BLaER1 treated with 17β-estradiol and CSF1 and Interleukin-3, amounts not matched to agents 10 nM and 100 nM (cell line): ENCODE measurements around the gene PDIA4.
"Not testable (repeated sequence)": the region's sequence is repeated elsewhere in the genome, so short reads cannot be mapped to it uniquely, and the experiment has no call there.

ENCODE experiments used
- H3K27ac ChIP-seq, 11 experiments: shearing (Covaris generic); formaldehyde crosslinking; 2 replicates each; pipeline ENCODE4 v1.8.1; 2022
- H3K27me3 ChIP-seq, 11 experiments: shearing (Covaris generic); formaldehyde crosslinking; 2 replicates each; pipeline ENCODE4 v1.8.1; 2022
- H3K36me3 ChIP-seq, 11 experiments: shearing (Covaris generic); formaldehyde crosslinking; 2 replicates each; pipeline ENCODE4 v1.8.1; 2022
- H3K4me1 ChIP-seq, 10 experiments: shearing (Covaris generic); formaldehyde crosslinking; 2 replicates each; pipeline ENCODE4 v1.8.1; 2022
- H3K4me2 ChIP-seq, 11 experiments: shearing (Covaris generic); formaldehyde crosslinking; 2 replicates each; pipeline ENCODE4 v1.8.1; 2022
- H3K4me3 ChIP-seq, 10 experiments: shearing (Covaris generic); formaldehyde crosslinking; 2 replicates each; pipeline ENCODE4 v1.8.1; 2022
- H3K9ac ChIP-seq, 11 experiments: shearing (Covaris generic); formaldehyde crosslinking; 2 replicates each; pipeline ENCODE4 v1.8.1; 2022
- H3K9me3 ChIP-seq, 11 experiments: shearing (Covaris generic); formaldehyde crosslinking; replicated peaks in 1 of 11; 2 replicates each; pipeline ENCODE4 v1.8.1; 2022
- H4K20me1 ChIP-seq, 11 experiments: shearing (Covaris generic); formaldehyde crosslinking; 2 replicates each; pipeline ENCODE4 v1.8.1; 2022
- Cebpa-rat ChIP-seq, 11 experiments: shearing (Covaris generic); IDR thresholded peaks; 2 replicates each; pipeline ENCODE4 v1.8.1; 2022

Gene PDIA4

DNA sequence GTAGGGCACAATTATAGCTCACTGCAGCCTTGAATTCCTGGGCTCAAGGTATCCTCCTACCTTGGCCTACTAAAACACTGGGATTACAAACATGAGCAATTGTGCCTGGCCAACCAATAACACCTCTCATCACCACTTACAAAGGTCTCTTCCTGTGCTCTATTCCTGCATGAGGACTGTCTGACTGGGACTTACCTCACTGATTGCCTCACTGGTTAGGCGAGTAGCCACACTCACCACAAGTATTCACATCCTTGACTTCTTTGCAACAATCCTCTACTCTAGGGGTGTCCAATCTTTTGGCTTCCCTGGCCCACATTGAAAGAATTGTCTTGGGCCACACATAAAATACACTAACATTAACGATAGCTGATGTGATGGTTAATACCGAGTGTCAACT, 22.6 kb upstream of the PDIA4 start:
- TF ChIP-seq Cebpa-rat (IDR thresholded peaks at IDR 0.05), result no peak
- H3K4me2 ChIP-seq, result no peak overlapping the region
- H3K9ac ChIP-seq, result no peak overlapping the region
- H4K20me1 ChIP-seq, result no peaks in the 10 kb centered on the region
- H3K9me3 ChIP-seq, result peaks cover 0 to 7% (median 0%) of the 10 kb centered on the region in 11 experiments; a peak in 4 of 22 replicates
- no peak overlapping the region for H3K27ac ChIP-seq
- no peak overlapping the region for H3K4me3 ChIP-seq
- H3K36me3 ChIP-seq, result no peaks in the 10 kb centered on the region
- peaks cover 0 to 18% (median 4%) of the 10 kb centered on the region in 10 experiments; a peak in 10 of 20 replicates for H3K4me1 ChIP-seq
- no peaks in the 10 kb centered on the region for H3K27me3 ChIP-seq

DNA sequence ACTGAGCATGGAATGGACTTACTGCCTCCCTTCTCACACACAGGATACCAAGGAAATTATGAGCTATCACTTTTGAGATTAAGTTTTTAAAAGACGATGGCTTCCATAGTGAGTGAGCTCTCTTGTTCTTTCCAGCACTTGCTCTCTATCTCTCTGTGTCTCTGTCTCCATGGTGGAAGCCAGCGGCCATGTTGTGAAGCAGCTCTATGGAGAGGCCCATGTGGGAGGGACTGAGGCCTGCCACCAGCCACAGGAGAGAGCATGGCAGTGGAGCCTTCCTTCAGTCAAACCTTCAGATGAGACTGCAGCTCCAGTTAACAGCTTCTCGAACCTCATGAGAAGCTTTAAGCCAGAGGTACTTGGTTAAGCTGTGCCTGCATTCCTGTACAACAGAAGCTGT, 20.5 kb upstream of the PDIA4 start:
- H3K36me3 ChIP-seq, result no peaks in the 10 kb centered on the region
- H3K27ac ChIP-seq, result no peak overlapping the region
- no peak overlapping the region for H3K9ac ChIP-seq
- no peak overlapping the region for H3K4me3 ChIP-seq
- H3K4me1 ChIP-seq, result peaks cover 0 to 29% (median 4%) of the 10 kb centered on the region in 10 experiments; a peak in 10 of 20 replicates
- no peaks in the 10 kb centered on the region for H4K20me1 ChIP-seq
- no peak for TF ChIP-seq Cebpa-rat (IDR thresholded peaks at IDR 0.05)
- H3K27me3 ChIP-seq, result no peaks in the 10 kb centered on the region
- H3K9me3 ChIP-seq, result peaks cover 0 to 7% (median 0%) of the 10 kb centered on the region in 11 experiments; a peak in 2 of 22 replicates
- no peak overlapping the region for H3K4me2 ChIP-seq

DNA sequence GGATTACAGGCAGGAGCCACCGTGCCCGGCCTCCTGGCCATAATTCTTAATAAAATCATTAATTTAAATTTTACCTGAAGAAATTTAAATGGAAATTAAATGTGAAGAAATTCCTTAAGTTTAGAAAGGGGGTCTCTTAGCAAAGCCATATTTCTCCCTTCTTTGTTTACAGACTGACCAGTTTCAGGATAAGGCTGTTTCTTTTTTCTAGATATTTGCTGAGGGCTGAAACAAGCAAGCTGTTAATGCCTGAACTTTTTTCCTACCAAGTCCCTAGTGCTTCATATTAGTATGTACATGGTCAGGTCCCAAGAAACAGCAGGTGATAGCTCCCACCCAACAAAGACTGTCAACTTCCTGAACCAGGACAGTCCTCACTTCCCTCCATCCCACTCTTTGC, 18.1 kb upstream of the PDIA4 start:
- H3K36me3 ChIP-seq, result no peaks in the 10 kb centered on the region
- H3K9ac ChIP-seq, result peak overlapping the region in 1 of 11 experiments; percentile 5; a peak in 1 of 22 replicates
- H3K4me3 ChIP-seq, result no peak overlapping the region
- peak overlapping the region in 3 of 11 experiments; percentile 37 to 38 (median 37); a peak in 4 of 22 replicates for H3K27ac ChIP-seq
- H3K9me3 ChIP-seq, result peaks cover 0 to 7% (median 0%) of the 10 kb centered on the region in 11 experiments; a peak in 2 of 22 replicates
- H3K27me3 ChIP-seq, result no peaks in the 10 kb centered on the region
- H3K4me2 ChIP-seq, result peak overlapping the region in 5 of 11 experiments; percentile 37 to 83 (median 54); a peak in 9 of 22 replicates
- TF ChIP-seq Cebpa-rat (IDR thresholded peaks at IDR 0.05), result no peak
- peaks cover 0 to 29% (median 4%) of the 10 kb centered on the region in 10 experiments; a peak in 10 of 20 replicates for H3K4me1 ChIP-seq
- no peaks in the 10 kb centered on the region for H4K20me1 ChIP-seq

DNA sequence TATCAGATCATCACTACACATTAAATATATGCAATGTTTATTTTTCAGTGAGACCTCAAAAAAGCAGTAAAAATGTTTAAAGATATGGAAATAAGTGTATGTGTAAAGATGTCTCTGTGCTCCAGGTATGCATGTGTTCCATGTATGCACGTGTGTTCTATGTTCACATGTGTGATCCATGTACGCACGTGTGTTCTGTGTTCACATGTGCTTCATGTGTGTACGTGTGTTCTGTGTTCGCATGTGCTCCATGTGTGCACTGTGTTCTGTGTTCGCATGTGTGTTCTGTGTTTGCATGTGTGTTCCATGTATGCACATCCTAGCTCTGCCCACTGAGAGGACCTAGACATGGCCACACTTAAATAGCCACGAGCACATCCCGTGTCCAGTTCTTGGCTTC, 15.6 kb upstream of the PDIA4 start:
- no peaks in the 10 kb centered on the region for H3K36me3 ChIP-seq
- no peak overlapping the region for H3K9ac ChIP-seq
- H3K9me3 ChIP-seq, result peaks cover 0 to 5% (median 0%) of the 10 kb centered on the region in 11 experiments; a peak in 5 of 22 replicates
- no peak overlapping the region for H3K4me2 ChIP-seq
- H3K27me3 ChIP-seq, result no peaks in the 10 kb centered on the region
- no peak for TF ChIP-seq Cebpa-rat (IDR thresholded peaks at IDR 0.05)
- no peaks in the 10 kb centered on the region for H4K20me1 ChIP-seq
- peaks cover 0 to 29% (median 4%) of the 10 kb centered on the region in 10 experiments; a peak in 10 of 20 replicates for H3K4me1 ChIP-seq
- no peak overlapping the region for H3K4me3 ChIP-seq
- H3K27ac ChIP-seq, result no peak overlapping the region

DNA sequence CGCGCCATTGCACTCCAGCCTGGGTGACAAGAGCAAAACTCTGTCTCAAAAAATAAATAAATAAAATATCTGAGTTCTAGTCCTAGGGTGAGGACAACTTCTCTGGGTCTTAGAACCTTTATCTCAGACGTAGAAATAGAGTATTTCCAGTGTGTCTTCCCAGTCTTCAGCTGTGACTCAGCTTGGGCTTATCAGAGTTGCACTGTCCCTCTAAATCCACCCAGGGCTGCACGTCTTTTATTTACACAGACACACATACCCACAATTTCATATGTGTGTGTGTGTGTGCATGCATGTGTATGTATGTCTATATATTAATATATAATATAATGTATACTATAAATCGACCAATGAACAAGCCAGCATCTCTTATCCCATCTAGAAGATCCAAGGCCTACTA, 13.0 kb upstream of the PDIA4 start:
- no peak overlapping the region for H3K9ac ChIP-seq
- H3K9me3 ChIP-seq, result peaks cover 17 to 25% (median 18%) of the 10 kb centered on the region in 11 experiments
- no peaks in the 10 kb centered on the region for H4K20me1 ChIP-seq
- TF ChIP-seq Cebpa-rat (IDR thresholded peaks at IDR 0.05), result no peak
- H3K27ac ChIP-seq, result no peak overlapping the region
- H3K27me3 ChIP-seq, result no peaks in the 10 kb centered on the region
- H3K4me2 ChIP-seq, result no peak overlapping the region
- H3K4me1 ChIP-seq, result peaks cover 0 to 15% (median 0%) of the 10 kb centered on the region in 10 experiments; a peak in 6 of 20 replicates
- peaks cover 0 to 3% (median 0%) of the 10 kb centered on the region in 11 experiments; a peak in 1 of 22 replicates for H3K36me3 ChIP-seq
- H3K4me3 ChIP-seq, result no peak overlapping the region

DNA sequence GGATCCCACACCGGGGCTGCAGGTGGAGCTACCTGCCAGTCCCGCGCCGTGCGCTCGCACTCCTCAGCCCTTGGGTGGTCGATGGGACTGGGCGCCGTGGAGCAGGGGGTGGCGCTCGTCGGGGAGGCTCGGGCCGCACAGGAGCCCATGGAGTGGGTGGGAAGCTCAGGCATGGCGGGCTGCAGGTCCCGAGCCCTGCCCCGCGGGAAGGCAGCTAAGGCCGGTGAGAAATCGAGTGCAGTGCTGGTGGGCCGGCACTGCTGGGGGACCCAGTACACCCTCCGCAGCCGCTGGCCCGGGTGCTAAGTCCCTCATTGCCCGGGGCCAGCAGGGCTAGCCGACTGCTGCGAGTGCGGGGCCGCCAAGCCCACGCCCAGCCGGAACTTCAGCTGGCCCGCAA, 10.3 kb upstream of the PDIA4 start:
- H3K27me3 ChIP-seq, H3K9ac ChIP-seq, H4K20me1 ChIP-seq, H3K4me1 ChIP-seq, H3K4me3 ChIP-seq, H3K27ac ChIP-seq, H3K4me2 ChIP-seq, H3K36me3 ChIP-seq: not testable (repeated sequence)
- H3K9me3 ChIP-seq, result peaks cover 29 to 36% (median 31%) of the 10 kb centered on the region in 11 experiments

DNA sequence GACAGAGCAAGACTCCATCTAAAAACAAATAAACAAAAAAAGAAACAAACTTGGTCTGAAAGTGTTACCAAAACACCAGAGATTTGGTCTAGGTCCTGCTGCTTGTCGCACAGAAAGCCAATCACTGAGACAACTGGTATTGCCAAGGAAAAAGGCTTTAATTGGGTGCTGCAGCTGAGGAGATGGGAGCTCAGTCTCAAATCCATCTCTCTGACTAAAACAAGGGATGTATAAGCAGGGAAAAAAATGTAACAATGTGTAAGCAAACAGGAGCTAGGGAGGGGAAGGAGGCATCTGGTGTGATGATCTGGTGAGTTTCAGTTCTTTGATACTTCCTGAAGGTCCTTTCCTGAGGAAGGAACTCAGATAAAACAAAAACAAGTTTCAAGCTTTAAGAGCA, 8.4 kb upstream of the PDIA4 start:
- no peaks in the 10 kb centered on the region for H4K20me1 ChIP-seq
- H3K4me2 ChIP-seq, result no peak overlapping the region
- no peaks in the 10 kb centered on the region for H3K4me1 ChIP-seq
- H3K9ac ChIP-seq, result no peak overlapping the region
- no peak overlapping the region for H3K27ac ChIP-seq
- H3K27me3 ChIP-seq, result no peaks in the 10 kb centered on the region
- TF ChIP-seq Cebpa-rat (IDR thresholded peaks at IDR 0.05), result no peak
- peaks cover 29 to 36% (median 31%) of the 10 kb centered on the region in 11 experiments for H3K9me3 ChIP-seq
- H3K36me3 ChIP-seq, result peaks cover 0 to 3% (median 0%) of the 10 kb centered on the region in 11 experiments; a peak in 1 of 22 replicates
- H3K4me3 ChIP-seq, result peak overlapping the region in 3 of 10 experiments; percentile 10 to 16 (median 13); a peak in 3 of 20 replicates

DNA sequence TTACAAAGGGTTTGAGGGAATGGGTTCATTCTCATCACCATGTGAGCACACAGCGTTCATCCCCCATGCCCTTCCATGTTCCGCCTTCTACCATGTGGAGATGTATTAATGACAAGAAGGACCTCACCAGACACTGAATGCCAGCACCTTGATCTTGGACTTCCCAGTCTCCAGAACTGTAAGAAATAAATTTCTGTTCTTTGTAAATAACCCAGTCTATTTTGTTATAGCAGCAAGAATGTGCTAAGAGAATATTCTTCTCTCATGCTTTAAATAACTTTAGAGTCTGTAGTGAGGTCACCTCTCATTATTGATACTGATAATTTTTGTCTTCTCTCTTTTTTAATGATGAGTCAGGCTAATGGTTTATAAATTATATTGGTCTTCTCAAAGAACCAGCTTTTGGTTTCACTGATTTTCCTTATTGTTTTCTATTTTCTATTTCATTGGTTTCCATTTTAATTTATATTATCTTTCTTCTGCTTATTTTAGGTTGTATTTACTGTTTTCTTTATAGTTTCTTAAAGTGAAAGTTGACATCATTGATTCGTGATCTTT, 3.1 kb upstream of the PDIA4 start:
- Histone ChIP-seq H3K27me3 (no peaks in the 10 kb centered on the region), H3K4me1 (peaks cover 12 to 18% (median 15%) of the 10 kb centered on the region in 10 experiments), H4K20me1 (peaks cover 0 to 12% (median 5%) of the 10 kb centered on the region in 11 experiments; a peak in 11 of 22 replicates), H3K27ac (no peak overlapping the region), H3K4me3 (no peak overlapping the region), H3K9me3 (peaks cover 12 to 18% (median 13%) of the 10 kb centered on the region in 11 experiments), H3K9ac (no peak overlapping the region), H3K36me3 (no peaks in the 10 kb centered on the region), H3K4me2 (no peak overlapping the region)
- TF ChIP-seq Cebpa-rat (IDR thresholded peaks at IDR 0.05), result no peak

DNA sequence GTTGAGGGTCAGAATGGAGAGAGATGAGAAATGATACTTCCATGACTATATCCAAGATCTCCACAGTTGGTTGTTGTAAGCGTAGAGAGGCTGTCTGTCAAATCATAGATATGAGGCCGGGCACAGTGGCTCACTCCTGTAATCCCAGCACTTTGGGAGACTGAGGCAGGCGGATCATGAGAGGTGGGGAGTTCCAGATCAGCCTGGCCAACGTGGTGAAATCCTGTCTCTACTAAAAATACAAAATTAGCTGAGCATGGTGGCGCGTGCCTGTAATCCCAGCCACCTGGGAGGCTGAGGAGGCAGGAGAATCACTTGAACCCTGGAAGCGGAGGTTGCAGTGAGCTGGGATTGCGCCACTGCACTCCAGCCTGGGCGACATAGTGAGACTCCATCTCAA, 2.1 kb upstream of the PDIA4 start:
- not testable (repeated sequence) for H3K36me3 ChIP-seq, H3K27me3 ChIP-seq, H3K27ac ChIP-seq, H3K9ac ChIP-seq, H3K4me3 ChIP-seq, H3K9me3 ChIP-seq
- Histone ChIP-seq H3K4me1 (peaks cover 22 to 28% (median 25%) of the 10 kb centered on the region in 10 experiments), H3K4me2 (0 out of 22 replicates have a peak overlapping the region, but pooled peaks of 1 of the 11 experiments have one; percentile 87), H4K20me1 (peaks cover 5 to 22% (median 15%) of the 10 kb centered on the region in 11 experiments; a peak in 13 of 22 replicates)
- 0 out of 22 replicates have a peak, but pooled peaks of 1 of the 11 experiments have one; percentile 17 for TF ChIP-seq Cebpa-rat (IDR thresholded peaks at IDR 0.05)
